Mammary epithelial cell (primary cell): ENCODE results near the gene GADD45B.

Experiments used
- CTCF ChIP-seq, 2 donors: IDR thresholded peaks in 1 of 2; conservative IDR thresholded peaks in 1 of 2; 2 replicates each; pipeline ENCODE4 v1.5.1; 2011 to 2012; ENCODE audit warnings: inconsistent platforms in 2 of 2, low read length in 2 of 2, mild to moderate bottlenecking in 2 of 2, control low read depth in 1 of 2, low read depth in 1 of 2; ENCODE audit not compliant: insufficient read depth in 1 of 2; ENCODE audit errors: extremely low read depth in 1 of 2
- EZH2 ChIP-seq: IDR thresholded peaks from 2 replicates; pipeline ENCODE4 v1.6.1; 2012; ENCODE audit warnings: low read length, inconsistent platforms, borderline replicate concordance

- TF ChIP-seq CTCF (conservative IDR thresholded peaks at IDR 0.05 in 1 of 2, IDR thresholded peaks at IDR 0.05 in 1 of 2; ENCODE audit: extremely low read depth in 1 of 2, insufficient read depth in 1 of 2, low read depth in 1 of 2, low read length in 2 of 2) = no peak
- TF ChIP-seq EZH2 = no peak
Observed at GRCh38 chr19:2454199-2454961, 21.5 kb upstream of the GADD45B start.
